Measurements from ENCODE around the gene TPGS1. TPM values are rescaled to one million over a fixed set of nuclear protein-coding genes. Genes with fewer than 3 reads are reported as not detected.

The TPGS1 gene
- total RNA-seq, 4 donors from 2014 or later, result 12.6 to 37.5 (median 29.9) TPM

Other genes starting within 250 kb of the TPGS1 start
- 10 to 100 TPM in 3 of 4 donors, 1 to 10 TPM in 1; 4.9 to 55.3 (median 15.3) TPM for gene PLPP2, start 216.1 kb upstream of the TPGS1 start, total RNA-seq
- gene MIER2, start 162.7 kb upstream of the TPGS1 start, total RNA-seq, result 10 to 100 TPM in 2 of 4 donors, 1 to 10 TPM in 2; 2.6 to 54.8 (median 12.7) TPM
- 1 to 10 TPM in 2 of 4 donors, not detected in 2; 2.4 to 2.5 TPM for gene C2CD4C, start 98.3 kb upstream of the TPGS1 start, total RNA-seq
- 10 to 100 TPM in 2 of 4 donors, 1 to 10 TPM in 2; 2.9 to 43.6 (median 8.4) TPM for gene SHC2, start 46.5 kb upstream of the TPGS1 start, total RNA-seq
- gene MADCAM1, start 11.0 kb upstream of the TPGS1 start, total RNA-seq, result 1 to 10 TPM in 1 of 4 donors, under 1 TPM in 1, not detected in 2; 0.34 to 2.7 TPM
- 100 to 1,000 TPM in 2 of 4 donors, 10 to 100 TPM in 2; 44.4 to 459 (median 101) TPM for gene CDC34, start 24.3 kb downstream of the TPGS1 start, total RNA-seq
- gene GZMM, start 36.6 kb downstream of the TPGS1 start, total RNA-seq, result 1 to 10 TPM in 1 of 4 donors, under 1 TPM in 1, not detected in 2; 0.62 to 1.6 TPM
- gene BSG, start 65.1 kb downstream of the TPGS1 start, total RNA-seq, result 100 to 1,000 TPM; 211 to 305 (median 280) TPM
- gene HCN2, start 82.4 kb downstream of the TPGS1 start, total RNA-seq, result under 1 TPM in 1 of 4 donors, not detected in 3; 0.83 TPM
- gene POLRMT, start 126.0 kb downstream of the TPGS1 start, total RNA-seq, result 10 to 100 TPM; 10.5 to 42.0 (median 24.1) TPM
- 1 to 10 TPM in 1 of 4 donors, not detected in 3; 1.4 TPM for gene FGF22, start 132.4 kb downstream of the TPGS1 start, total RNA-seq
- gene RNF126, start 155.7 kb downstream of the TPGS1 start, total RNA-seq, result 10 to 100 TPM in 3 of 4 donors, 1 to 10 TPM in 1; 9.5 to 44.3 (median 18.2) TPM
- gene FSTL3, start 168.9 kb downstream of the TPGS1 start, total RNA-seq, result 10 to 100 TPM; 25.3 to 71.7 (median 37.3) TPM
- gene PRSS57, start 188.0 kb downstream of the TPGS1 start, total RNA-seq, result not detected
- 10 to 100 TPM; 12.6 to 91.0 (median 42.2) TPM for gene PALM, start 201.4 kb downstream of the TPGS1 start, total RNA-seq
- 1 to 10 TPM in 1 of 4 donors, under 1 TPM in 3; 0.26 to 5.5 (median 0.39) TPM for gene MISP, start 243.6 kb downstream of the TPGS1 start, total RNA-seq